HG03064 (cell line): ENCODE results near the gene HLA-DQA1.
"Not testable (repeated sequence)": the region's sequence is repeated elsewhere in the genome, so short reads cannot be mapped to it uniquely, and the experiment has no call there.

ENCODE experiments used
- ATAC-seq: cut with Tn5 transposase; IDR thresholded peaks from one replicate; pipeline ENCODE4 v1.9.1; 2021; ENCODE audit warnings: low read depth; ENCODE audit not compliant: unreplicated experiment

The HLA-DQA1 gene

DNA sequence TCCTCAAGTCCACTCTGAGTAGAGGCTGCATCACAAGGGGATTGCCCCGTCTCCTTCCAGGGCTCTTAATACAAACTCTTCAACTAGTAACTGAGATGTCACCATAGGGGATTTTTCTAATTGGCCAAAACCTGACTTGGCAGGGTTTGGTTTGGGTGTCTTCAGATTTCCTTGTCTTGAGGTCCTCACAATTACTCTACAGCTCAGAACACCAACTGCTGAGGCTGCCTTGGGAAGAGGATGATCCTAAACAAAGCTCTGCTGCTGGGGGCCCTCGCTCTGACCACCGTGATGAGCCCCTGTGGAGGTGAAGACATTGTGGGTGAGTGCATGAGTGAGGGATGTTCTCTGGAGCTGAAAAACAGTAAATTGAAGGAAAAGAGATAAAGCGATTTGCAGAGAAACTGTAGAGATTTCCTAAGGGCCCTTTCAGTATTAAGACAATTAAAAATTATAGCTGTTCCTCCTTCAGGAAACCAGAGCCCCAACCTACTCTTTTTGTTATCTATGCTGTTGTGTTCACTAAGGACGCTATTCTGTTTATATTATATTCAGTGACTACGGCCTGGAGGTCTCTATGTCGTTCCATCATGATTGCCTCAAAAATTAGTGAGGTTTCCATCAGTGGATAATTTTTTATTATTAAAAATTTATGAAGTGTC lies at the start of gene HLA-DQA1:
Gene HLA-DQA1, plus strand, starts transcription at position 188 of the 662 bp plus-strand sequence. Its CDS starts 53 bp downstream, at position 241.
- no peak for ATAC-seq

DNA sequence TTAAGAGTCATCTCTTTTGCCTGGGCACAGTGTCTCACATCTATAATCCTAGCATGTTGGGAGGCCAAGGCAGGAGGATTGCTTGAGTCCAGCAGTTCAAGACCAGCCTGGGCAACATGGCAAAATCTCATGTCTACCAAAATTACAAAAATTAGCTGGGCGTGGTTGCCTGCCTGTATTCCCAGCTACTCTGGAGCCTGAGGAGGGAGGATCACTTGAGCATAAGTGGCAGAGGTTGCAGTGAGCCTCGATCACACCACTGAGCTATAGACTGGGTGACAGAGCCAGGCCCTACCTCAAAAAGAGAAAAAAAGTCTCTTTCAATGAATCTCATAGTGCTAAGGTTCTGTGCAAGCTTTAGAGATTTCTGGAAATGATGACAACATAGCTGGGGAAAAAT lies 49.0 kb upstream of the HLA-DQA1 start:
- no peak for ATAC-seq

DNA sequence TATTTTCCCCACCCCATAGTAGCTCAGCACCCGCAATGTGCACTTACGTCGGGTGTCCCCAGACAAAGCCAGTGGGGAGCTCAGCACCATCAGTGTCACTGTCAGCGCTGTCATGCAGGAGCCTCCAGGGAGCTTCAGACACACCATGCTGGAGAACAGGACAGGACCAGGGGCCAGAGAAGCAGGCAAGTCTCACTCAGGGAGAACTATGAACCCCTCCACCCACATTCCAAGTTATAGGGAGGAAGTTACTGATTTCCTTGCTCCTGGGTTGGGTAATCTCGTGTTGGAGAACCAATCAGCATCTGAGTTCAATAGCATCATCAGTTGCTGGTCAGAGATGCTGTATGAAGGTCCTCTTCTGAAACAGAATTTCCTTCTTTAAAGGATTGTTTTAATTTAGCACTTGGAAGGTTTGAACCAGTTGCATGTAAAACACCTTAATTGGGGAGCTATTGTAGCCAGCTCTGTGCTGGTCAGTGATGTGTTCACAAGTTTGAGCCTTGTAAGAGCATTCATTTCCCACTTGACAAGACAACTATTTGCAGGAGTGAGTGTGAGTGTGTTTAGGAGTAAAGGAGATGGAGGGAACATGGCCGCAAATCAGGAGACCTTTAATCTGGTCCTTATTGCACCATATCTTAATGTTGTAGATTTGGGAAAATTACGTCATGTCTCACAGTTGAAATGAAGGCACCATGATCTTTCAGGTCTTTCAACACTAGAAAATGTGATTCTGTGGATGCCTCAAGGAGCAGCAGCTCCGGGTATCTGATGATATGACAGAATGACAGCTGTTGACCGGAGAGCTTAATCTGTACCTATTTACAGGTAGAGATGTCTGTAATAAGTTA lies 47.4 kb upstream of the HLA-DQA1 start, which contains the start of gene HLA-DRB1:
Gene HLA-DRB1, minus strand, starts transcription at position 253 of the 854 bp plus-strand sequence. Its CDS starts 106 bp downstream, at position 147.
- peak; percentile 89 for ATAC-seq

DNA sequence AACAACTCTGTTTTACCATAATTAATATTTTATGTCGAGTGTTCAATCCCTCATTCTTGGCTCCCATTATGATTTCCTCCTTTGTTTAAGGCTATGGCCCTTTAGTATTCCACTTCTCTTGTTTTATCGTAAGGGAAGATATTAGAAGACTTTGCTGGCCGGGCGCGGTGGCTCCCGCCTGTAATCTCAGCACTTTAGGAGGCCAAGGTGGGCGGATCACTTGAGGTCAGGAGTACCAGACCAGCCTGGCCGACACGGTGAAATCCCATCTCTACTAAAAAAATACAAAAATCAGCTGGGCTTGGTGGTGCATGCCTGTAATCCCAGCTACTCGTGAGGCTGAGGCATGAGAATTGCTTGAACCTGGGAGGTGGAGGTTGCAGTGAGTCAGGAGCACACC lies 46.5 kb upstream of the HLA-DQA1 start:
- ATAC-seq, result not testable (repeated sequence)

DNA sequence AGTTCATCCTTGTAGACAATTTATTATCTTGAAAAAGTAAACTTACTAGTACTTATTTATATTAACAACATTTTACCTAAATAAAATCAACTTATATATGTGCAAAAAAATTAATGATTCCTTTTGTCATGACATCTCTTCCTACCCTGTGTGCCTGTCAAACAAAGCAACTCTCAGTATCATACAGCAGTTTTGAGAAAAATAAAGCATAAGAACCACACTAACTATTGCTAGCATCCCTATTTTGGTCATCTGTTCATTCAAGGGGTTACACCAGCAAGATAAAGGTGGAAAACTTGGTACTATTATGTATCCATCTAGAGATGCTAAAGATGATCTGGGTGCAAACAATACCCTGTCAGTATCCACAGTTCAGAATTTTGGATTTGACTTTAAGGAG lies 40.2 kb upstream of the HLA-DQA1 start:
- ATAC-seq, result no peak

DNA sequence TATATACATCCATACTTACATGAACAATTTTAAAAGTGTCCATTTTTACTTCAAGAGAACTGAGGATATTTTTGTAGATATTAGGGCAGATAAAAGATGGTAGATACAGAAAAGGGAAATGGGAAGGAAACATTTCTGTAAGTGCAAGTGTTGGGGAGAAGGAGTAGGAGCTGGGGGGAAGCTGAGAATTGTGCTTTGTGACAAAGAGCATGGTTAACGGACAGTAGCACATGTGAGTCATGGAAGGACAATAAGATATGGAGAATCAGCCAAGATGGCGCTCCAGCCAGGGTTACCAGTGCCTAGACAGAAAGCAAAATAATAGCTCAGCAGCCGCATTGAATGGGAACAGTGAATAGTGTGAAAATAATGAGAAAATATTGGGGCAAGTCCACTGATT lies 34.8 kb upstream of the HLA-DQA1 start:
- no peak for ATAC-seq

DNA sequence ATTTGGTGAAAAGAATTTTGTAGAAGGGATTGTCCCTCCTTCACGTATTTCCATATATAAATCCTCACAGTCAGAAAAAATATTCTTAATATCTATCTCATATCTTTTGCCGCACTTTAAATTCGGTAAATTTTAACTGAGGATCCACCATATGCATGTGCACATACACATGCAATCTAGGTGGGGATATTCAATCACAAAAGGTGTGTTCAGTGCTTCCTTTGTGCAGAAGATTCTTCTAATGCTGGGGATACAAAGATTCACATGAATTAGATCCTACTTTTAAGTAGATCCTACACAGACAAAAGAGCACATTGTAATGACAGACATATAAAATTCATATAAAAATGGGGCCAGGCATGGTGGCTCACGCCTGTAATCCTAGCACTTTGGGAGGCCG lies 34.0 kb upstream of the HLA-DQA1 start:
- ATAC-seq, result no peak

DNA sequence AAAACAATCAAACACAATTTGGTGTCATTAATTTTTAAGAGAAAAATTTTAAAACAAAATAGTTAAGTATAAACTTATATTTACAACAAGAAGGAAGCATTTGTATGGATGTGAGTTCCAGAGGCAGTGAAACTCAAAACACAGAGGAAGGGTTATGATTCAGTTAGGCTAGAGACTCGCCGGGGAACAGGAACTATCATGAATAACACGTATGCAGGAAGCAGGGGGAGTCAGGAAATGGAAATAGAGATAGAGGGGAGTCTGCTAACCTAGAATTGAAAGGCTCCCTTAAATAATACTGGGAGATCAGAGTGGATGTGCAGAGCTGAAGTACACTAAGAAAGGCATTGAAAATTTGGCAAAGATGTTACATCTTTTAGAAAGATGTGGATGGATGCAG lies 33.3 kb upstream of the HLA-DQA1 start:
- no peak for ATAC-seq

DNA sequence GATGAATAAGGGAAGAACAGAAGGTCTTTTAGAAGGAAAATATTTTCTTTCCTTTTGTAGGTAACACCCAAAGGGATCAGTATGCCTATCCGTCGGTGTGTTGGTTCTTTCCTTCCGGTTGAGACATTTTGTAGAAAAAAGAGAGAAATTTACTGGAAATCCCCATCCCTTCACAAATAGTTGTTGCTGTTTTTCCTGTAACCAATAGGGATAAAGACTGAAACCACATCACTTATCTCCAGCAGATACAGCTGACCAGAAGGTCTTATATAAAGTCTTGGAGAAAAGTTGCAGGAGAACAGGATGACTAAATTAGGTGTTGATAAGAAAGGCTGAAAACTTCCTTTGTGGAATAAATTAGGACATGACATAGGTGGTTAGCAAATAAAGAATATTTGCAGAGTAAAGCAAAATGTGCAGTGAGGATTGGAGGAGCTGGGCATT lies 32.8 kb upstream of the HLA-DQA1 start:
- no peak for ATAC-seq

DNA sequence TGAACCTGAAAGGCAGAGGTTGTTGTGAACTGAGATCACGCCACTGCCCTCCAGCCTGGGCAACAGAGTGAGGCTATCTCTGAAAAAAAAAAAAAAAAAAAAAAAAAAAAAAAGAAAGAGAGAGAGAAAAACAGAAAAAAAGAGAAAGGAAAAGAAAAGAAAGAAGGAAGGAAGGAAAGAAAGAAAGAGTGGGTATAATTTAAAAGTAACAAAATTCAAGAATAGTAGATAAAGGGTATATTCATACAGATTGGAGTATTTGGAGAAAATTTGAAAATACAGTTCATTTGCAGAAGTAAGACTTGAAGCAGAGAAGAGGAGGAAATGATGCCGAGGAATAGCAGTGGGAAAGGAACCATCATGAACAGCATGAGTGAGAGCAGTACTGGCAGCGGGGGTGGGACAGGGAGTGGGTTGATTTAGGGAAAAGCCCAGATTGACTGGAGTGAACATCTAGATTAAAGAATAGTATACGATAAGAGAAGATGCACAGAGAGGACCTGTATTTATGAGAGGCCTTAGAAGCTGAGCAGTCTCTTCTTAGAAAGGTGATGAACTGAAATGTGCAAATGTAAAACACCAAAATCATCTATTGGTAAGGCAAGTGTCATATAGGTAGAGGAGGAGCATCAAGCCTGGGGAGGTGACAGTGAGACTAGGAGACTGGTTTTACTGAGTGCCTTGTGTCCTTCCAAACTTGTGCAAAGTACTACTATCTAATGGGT lies 29.8 kb upstream of the HLA-DQA1 start:
- ATAC-seq, result no peak

DNA sequence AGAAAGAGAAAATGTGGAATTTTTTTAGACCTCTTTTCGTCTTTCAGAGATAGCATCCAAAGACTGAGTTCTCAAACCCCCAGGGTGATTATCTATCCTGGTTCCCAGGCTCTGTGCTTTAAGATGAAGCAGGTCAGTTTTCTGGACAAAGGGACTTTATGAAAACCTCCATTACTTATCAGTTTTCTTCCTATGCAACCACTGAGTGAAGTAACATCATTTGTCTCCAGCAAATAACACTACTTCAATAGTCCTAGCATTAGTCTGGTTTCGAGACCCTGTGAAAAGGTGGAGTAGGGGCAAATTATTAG lies 29.3 kb upstream of the HLA-DQA1 start:
- ATAC-seq, result no peak

DNA sequence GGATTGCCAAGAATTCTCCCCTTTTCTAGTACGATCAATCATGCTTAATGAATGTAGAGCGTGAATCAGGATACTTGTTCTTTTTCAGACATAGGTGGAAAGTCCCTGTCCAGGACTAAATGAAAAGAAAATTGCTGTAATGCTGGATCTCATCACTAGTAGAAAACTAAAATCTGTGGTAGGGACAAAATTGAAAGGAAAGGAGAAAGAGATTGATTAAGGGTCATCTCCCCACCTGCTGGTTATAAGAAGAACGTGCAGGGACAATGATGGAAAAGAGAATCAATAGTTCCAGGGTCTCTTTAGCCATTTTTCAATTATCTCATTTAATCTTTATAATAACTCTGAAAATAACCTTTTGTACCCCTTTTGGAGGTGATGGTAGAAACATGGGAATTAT lies 28.8 kb upstream of the HLA-DQA1 start:
- ATAC-seq, result no peak

DNA sequence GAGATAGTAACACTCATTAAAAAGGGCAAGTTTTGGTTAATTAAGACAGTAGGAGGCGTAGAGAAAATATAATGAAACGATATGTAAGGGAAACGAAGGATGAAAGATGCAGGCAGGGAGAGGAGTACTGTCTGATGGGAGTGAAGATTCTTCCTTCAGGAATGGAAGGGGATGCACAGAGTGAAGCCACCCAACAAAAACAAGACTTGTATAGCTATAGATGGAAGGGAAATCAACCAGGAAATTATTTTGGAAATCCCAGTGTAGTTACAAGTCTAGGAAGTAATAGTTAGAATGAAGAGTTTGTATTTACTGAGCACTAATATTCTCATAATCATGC lies 27.8 kb upstream of the HLA-DQA1 start:
- ATAC-seq, result no peak

DNA sequence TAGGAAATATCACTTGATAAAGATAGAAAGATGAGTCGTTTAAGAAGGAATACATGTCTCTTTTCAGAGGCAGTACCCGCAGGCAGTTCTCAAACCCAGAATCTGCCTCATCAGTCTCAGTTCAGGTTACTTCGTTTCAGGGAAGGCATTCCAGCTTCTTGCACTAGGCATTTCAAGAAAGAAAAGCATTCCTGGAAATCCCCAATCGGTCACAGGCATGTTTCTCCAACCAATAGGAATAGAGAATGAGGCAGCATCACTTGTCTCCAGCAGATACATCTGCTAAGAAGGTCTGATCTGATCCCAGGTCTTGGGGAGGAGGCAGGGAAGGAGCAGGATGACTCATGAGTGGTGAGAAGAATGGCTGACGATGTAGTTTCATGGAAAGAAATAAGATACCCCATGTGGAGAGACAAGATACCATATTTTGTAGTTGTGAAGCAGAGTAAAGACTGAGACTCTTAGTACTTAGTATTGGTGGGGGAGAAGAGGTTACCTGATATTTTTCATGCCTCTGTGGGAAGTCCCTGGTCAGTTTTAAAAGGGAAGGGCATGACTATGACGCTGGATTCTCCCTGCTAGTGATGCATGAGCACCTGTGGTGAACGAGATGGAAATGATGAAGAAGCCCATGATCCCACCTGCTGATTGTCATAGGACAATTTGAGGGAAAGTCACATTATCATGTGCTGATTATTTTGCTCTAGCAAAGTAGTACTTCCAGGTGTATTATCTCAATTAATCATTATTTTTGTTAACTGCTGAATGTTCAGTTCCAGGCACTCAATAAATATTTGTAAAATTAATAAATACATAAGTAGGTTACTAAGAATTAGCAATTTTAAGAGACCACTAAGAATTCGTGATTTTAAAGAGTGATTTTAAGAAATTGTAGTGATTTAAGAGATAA lies 27.2 kb upstream of the HLA-DQA1 start:
- peak; percentile 86 for ATAC-seq

DNA sequence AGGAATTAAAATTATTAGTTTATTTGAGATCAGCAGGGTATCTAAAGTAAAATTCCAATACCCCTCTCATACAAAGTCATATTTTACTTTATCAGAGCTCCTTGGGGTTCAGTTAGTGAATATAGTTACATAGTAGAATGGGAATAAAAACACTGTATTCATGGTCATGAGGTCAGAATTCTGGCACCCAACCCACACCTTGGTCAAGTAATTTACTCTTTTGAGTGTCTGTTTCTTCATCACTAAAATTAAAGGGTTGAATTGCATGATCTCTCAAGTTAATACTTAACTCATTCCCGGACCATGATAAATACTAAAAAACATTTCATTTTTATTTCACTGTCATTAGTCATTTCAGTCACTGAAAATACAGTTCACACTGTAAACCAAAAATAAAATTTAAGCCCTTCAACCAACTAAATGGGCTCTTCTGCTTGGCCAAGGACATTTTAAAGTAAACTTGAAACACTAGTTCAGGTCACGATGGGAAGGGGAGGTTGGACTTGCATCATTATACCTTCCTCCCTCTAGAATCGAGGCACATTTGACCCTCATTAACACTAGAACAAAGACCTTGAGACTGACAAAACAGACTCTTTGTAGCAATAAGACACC lies 26.4 kb upstream of the HLA-DQA1 start:
- ATAC-seq, result no peak

DNA sequence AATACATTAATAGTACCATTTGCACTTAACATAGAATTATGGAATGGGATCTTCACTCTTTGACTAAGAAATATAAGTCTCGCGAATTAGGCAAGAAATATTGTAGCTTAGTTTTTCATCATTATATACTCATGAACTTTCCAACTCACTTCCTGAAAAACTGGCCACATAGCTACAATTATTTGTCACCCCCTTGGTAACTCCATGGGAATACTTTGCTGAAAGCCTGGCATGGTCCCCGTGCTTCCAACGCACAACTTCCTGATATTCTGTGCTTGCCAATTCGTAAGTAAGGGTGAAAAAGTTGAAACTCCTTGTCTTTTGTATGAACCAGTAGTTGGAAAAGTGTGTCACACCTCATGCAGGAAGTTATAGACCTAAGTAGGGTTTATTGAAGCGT lies 23.7 kb upstream of the HLA-DQA1 start:
- ATAC-seq, result no peak

DNA sequence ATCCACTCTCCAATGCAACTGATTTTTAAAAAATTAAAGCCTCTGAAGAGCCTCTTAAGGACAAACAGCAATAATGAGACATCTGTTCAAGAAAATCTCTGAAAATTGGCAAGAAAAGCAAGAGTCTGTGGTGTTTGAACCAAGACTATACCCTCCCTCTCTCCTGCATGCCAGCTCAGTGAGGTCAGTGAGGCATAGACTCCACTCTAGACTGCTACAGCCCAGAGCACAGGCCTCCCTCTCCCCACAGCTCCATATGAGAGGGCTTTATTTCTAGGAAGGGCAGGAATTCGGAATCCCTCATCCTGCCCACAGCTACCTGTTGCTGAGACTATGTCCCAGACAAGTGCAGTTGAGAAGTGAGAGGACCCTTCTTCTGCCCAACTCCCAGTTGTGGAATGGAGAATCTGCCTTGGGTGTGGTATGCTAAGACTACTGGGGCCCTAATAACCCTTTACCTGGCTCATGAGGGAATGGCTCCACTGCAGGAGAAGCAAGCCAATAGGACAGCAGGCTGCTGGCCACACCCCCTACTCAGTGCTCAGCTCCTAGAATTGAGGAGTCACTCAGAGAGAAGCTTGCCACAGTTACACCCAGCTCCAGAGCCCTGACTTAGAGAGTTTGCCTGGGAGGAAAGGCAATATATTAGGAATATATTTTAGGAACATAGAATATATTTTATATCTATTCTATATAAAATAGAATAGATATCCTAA lies 22.7 kb upstream of the HLA-DQA1 start:
- ATAC-seq, result no peak

DNA sequence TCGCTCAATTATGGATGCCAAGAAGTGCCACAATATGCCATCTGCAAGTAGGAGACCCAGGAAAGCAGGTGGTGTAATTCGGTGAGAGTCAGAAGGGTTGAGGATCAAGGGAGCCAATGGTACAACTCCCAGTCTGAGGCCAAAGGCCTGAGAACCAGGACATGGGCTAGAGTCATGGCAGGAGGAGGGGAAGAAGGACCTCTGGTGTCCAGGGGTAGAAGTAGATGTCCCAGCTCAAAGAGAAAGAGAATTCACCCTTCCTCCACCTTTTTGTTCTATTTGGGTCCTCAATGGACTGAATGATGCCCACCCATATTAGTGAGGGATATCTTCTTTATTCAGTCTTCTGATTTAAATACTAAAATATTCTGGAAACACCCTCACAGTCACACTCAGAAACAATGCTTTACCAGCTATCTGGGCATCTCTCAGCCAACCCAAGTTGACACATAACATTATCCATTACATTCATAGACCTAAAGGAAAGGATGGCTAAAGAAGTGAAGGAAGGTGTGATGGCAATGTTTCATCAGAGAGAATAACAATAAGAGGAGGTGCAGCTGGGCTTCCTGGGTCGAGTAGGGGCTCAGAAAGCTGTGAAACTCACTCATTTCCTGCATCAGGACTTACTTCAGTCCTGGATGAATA lies 21.2 kb upstream of the HLA-DQA1 start:
- no peak for ATAC-seq

DNA sequence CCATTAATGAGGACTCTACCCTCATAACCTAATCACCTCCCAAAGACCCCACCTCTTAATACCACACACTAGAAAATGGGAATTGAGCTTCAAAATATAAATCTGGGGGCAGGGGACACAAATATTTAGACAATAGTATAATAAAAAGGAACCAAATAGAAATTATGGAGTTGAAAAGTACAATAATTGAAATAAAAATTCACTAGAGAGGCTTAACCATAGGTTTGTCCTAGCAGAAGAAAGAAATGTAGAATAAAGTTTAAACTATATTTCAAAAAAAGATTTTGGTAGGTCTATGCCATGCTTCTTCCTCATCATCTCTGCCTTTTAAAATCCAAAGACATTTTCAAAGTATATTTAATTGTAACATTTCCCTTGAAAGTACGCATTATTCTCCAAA lies 19.5 kb upstream of the HLA-DQA1 start:
- ATAC-seq, result no peak
